ENCODE measurements around the gene TFAP2A.

The TFAP2A gene

GRCh38 chr6:10395704-10396546 is 18.9 kb downstream of the TFAP2A start:
- under 1% methylated on average over 12 of the region's 14 CpGs for WGBS
- no peak overlapping the region for H3K9ac ChIP-seq (ENCODE audit: low read depth, low read length)
- H3K4me1 ChIP-seq (ENCODE audit: insufficient read depth, low read length): peaks cover 81% of the 10 kb centered on the region
- no peaks in the 10 kb centered on the region for H3K36me3 ChIP-seq (ENCODE audit: insufficient read depth, low read length)
- H3K27me3 ChIP-seq (ENCODE audit: insufficient read depth, low read length): peaks cover 98% of the 10 kb centered on the region
- no peak overlapping the region for H3K27ac ChIP-seq (ENCODE audit: low read depth, low read length)
- no peaks in the 10 kb centered on the region for H3K9me3 ChIP-seq (ENCODE audit: insufficient read depth, low read depth, low read length)
- peak overlapping the region; percentile 26 for H3K4me3 ChIP-seq (ENCODE audit: low read length)

GRCh38 chr6:10395171-10395703 is 19.6 kb downstream of the TFAP2A start:
- Histone ChIP-seq H3K9me3 (ENCODE audit: insufficient read depth, low read depth, low read length) (no peaks in the 10 kb centered on the region), H3K27ac (ENCODE audit: low read depth, low read length) (no peak overlapping the region), H3K27me3 (ENCODE audit: insufficient read depth, low read length) (peaks cover 98% of the 10 kb centered on the region), H3K4me1 (ENCODE audit: insufficient read depth, low read length) (peaks cover 77% of the 10 kb centered on the region), H3K9ac (ENCODE audit: low read depth, low read length) (no peak overlapping the region), H3K36me3 (ENCODE audit: insufficient read depth, low read length) (no peaks in the 10 kb centered on the region), H3K4me3 (ENCODE audit: low read length) (peak overlapping the region; percentile 26)
- WGBS: 4% methylated on average over 8 of the region's 8 CpGs

GRCh38 chr6:10393544-10394225 is 21.2 kb downstream of the TFAP2A start:
- Histone ChIP-seq H3K4me1 (ENCODE audit: insufficient read depth, low read length) (peaks cover 76% of the 10 kb centered on the region), H3K9me3 (ENCODE audit: insufficient read depth, low read depth, low read length) (no peaks in the 10 kb centered on the region), H3K27ac (ENCODE audit: low read depth, low read length) (no peak overlapping the region), H3K27me3 (ENCODE audit: insufficient read depth, low read length) (peaks cover 98% of the 10 kb centered on the region), H3K9ac (ENCODE audit: low read depth, low read length) (no peak overlapping the region), H3K36me3 (ENCODE audit: insufficient read depth, low read length) (no peaks in the 10 kb centered on the region), H3K4me3 (ENCODE audit: low read length) (no peak overlapping the region)
- WGBS: 4% methylated on average over 6 of the region's 8 CpGs

GRCh38 chr6:10391799-10392198 is 23.1 kb downstream of the TFAP2A start:
- Histone ChIP-seq H3K36me3 (ENCODE audit: insufficient read depth, low read length) (no peaks in the 10 kb centered on the region), H3K27me3 (ENCODE audit: insufficient read depth, low read length) (peaks cover 98% of the 10 kb centered on the region), H3K9ac (ENCODE audit: low read depth, low read length) (no peak overlapping the region), H3K4me3 (ENCODE audit: low read length) (peak overlapping the region; percentile 33), H3K9me3 (ENCODE audit: insufficient read depth, low read depth, low read length) (no peaks in the 10 kb centered on the region), H3K27ac (ENCODE audit: low read depth, low read length) (no peak overlapping the region), H3K4me1 (ENCODE audit: insufficient read depth, low read length) (peaks cover 75% of the 10 kb centered on the region)
- 1% methylated on average over 9 of the region's 10 CpGs for WGBS

GRCh38 chr6:10391299-10391630 is 23.6 kb downstream of the TFAP2A start:
- Histone ChIP-seq H3K9me3 (ENCODE audit: insufficient read depth, low read depth, low read length) (no peaks in the 10 kb centered on the region), H3K4me1 (ENCODE audit: insufficient read depth, low read length) (peaks cover 78% of the 10 kb centered on the region), H3K27ac (ENCODE audit: low read depth, low read length) (no peak overlapping the region), H3K36me3 (ENCODE audit: insufficient read depth, low read length) (no peaks in the 10 kb centered on the region), H3K27me3 (ENCODE audit: insufficient read depth, low read length) (peaks cover 100% of the 10 kb centered on the region), H3K4me3 (ENCODE audit: low read length) (peak overlapping the region; percentile 33), H3K9ac (ENCODE audit: low read depth, low read length) (no peak overlapping the region)
- 1% methylated on average over 8 of the region's 10 CpGs for WGBS

GRCh38 chr6:10390495-10391298 is 24.2 kb downstream of the TFAP2A start:
- Histone ChIP-seq H3K9me3 (ENCODE audit: insufficient read depth, low read depth, low read length) (no peaks in the 10 kb centered on the region), H3K36me3 (ENCODE audit: insufficient read depth, low read length) (no peaks in the 10 kb centered on the region), H3K9ac (ENCODE audit: low read depth, low read length) (no peak overlapping the region), H3K27ac (ENCODE audit: low read depth, low read length) (no peak overlapping the region), H3K4me3 (ENCODE audit: low read length) (peak overlapping the region; percentile 47), H3K4me1 (ENCODE audit: insufficient read depth, low read length) (peaks cover 80% of the 10 kb centered on the region), H3K27me3 (ENCODE audit: insufficient read depth, low read length) (peaks cover 100% of the 10 kb centered on the region)
- under 1% methylated on average over 41 of the region's 41 CpGs for whole genome bisulfite sequencing

- WGBS: under 1% methylated on average over 47 of the region's 47 CpGs
These were observed 25.0 kb downstream of the TFAP2A start for GRCh38 chr6:10389739-10390494.

GRCh38 chr6:10386756-10387654 is 27.9 kb downstream of the TFAP2A start:
- H3K27ac ChIP-seq (ENCODE audit: low read depth, low read length): no peak overlapping the region
- no peaks in the 10 kb centered on the region for H3K9me3 ChIP-seq (ENCODE audit: insufficient read depth, low read depth, low read length)
- no peak overlapping the region for H3K9ac ChIP-seq (ENCODE audit: low read depth, low read length)
- WGBS: 8% methylated on average over 8 of the region's 8 CpGs
- H3K36me3 ChIP-seq (ENCODE audit: insufficient read depth, low read length): no peaks in the 10 kb centered on the region
- H3K4me1 ChIP-seq (ENCODE audit: insufficient read depth, low read length): peaks cover 59% of the 10 kb centered on the region
- H3K27me3 ChIP-seq (ENCODE audit: insufficient read depth, low read length): peaks cover 100% of the 10 kb centered on the region
- no peak overlapping the region for H3K4me3 ChIP-seq (ENCODE audit: low read length)

More at GRCh38 chr6:10389739-10390494, 25.0 kb downstream of the TFAP2A start:
- no peaks in the 10 kb centered on the region for H3K9me3 ChIP-seq (ENCODE audit: insufficient read depth, low read depth, low read length)
- peak overlapping the region; percentile 47 for H3K4me3 ChIP-seq (ENCODE audit: low read length)
- no peak overlapping the region for H3K27ac ChIP-seq (ENCODE audit: low read depth, low read length)
- H3K36me3 ChIP-seq (ENCODE audit: insufficient read depth, low read length): no peaks in the 10 kb centered on the region
- peaks cover 80% of the 10 kb centered on the region for H3K4me1 ChIP-seq (ENCODE audit: insufficient read depth, low read length)
- H3K27me3 ChIP-seq (ENCODE audit: insufficient read depth, low read length): peaks cover 100% of the 10 kb centered on the region
- no peak overlapping the region for H3K9ac ChIP-seq (ENCODE audit: low read depth, low read length)

- Histone ChIP-seq H3K9ac (ENCODE audit: low read depth, low read length) (no peak overlapping the region), H3K4me1 (ENCODE audit: insufficient read depth, low read length) (peaks cover 51% of the 10 kb centered on the region), H3K4me3 (ENCODE audit: low read length) (no peak overlapping the region), H3K27ac (ENCODE audit: low read depth, low read length) (no peak overlapping the region), H3K27me3 (ENCODE audit: insufficient read depth, low read length) (peaks cover 100% of the 10 kb centered on the region), H3K36me3 (ENCODE audit: insufficient read depth, low read length) (no peaks in the 10 kb centered on the region), H3K9me3 (ENCODE audit: insufficient read depth, low read depth, low read length) (no peaks in the 10 kb centered on the region)
- 1% methylated on average over 2 of the region's 2 CpGs for WGBS
These were observed 28.7 kb downstream of the TFAP2A start for GRCh38 chr6:10386220-10386619.
